H1 (cell line): Measurements from ENCODE around the gene CCNI2.

Experiments used
- ATF2 ChIP-seq: IDR thresholded peaks from 2 replicates; pipeline ENCODE4 v1.6.1; 2012; ENCODE audit warnings: low read length, inconsistent platforms
- CEBPB ChIP-seq: IDR thresholded peaks from 2 replicates; pipeline ENCODE4 v1.6.1; 2012; ENCODE audit warnings: low read depth, low read length
- CTCF ChIP-seq, 3 experiments: IDR thresholded peaks; 1 replicate in 2 of 3; 2 replicates in 1 of 3; pipeline versions ENCODE4 v1.5.1 to v1.6.1; 2011; ENCODE audit warnings: low read length in 3 of 3, mild to moderate bottlenecking in 3 of 3, inconsistent platforms in 2 of 3, low read depth in 1 of 3, moderate library complexity in 1 of 3; ENCODE audit not compliant: insufficient read depth in 1 of 3; ENCODE audit errors: control extremely low read depth in 1 of 3
- JUND ChIP-seq: IDR thresholded peaks from 2 replicates; pipeline ENCODE4 v1.6.1; 2011; ENCODE audit warnings: mild to moderate bottlenecking, improper control_type of control experiment, low read length
- KDM1A ChIP-seq: fragments of 200-600, 300-600 bp; sonication (generic); IDR thresholded peaks from 2 replicates; pipeline ENCODE4 v1.7.1; 2016; ENCODE audit warnings: mild to moderate bottlenecking, low read length, borderline replicate concordance
- MAFK ChIP-seq: IDR thresholded peaks from 2 replicates; pipeline ENCODE4 v1.6.1; 2012; ENCODE audit warnings: low read depth, mild to moderate bottlenecking, improper control_type of control experiment, low read length
- POLR2A ChIP-seq, 2 experiments: IDR thresholded peaks; 1 replicate in 1 of 2; 2 replicates in 1 of 2; pipeline ENCODE4 v1.6.1; 2011; ENCODE audit warnings: low read depth in 2 of 2, low read length in 2 of 2, mild to moderate bottlenecking in 2 of 2; ENCODE audit errors: control extremely low read depth in 1 of 2
- POLR2AphosphoS5 ChIP-seq: IDR thresholded peaks from 2 replicates; pipeline ENCODE4 v1.6.1; 2011; ENCODE audit warnings: low read depth, low read length
- RAD21 ChIP-seq, 2 experiments: IDR thresholded peaks in 1 of 2; conservative IDR thresholded peaks in 1 of 2; 2 replicates each; pipeline ENCODE4 v1.6.1; 2011; ENCODE audit warnings: low read depth in 2 of 2, low read length in 2 of 2, improper control_type of control experiment in 1 of 2, inconsistent platforms in 1 of 2, mild to moderate bottlenecking in 1 of 2, moderate library complexity in 1 of 2
- SP1 ChIP-seq: IDR thresholded peaks from 2 replicates; pipeline ENCODE4 v1.6.1; 2011; ENCODE audit warnings: low read depth, low read length
- ZNF274 ChIP-seq: IDR thresholded peaks from 2 replicates; pipeline ENCODE4 v1.7.0; 2012; ENCODE audit warnings: low read length, borderline replicate concordance; ENCODE audit errors: extremely low read depth

DNA sequence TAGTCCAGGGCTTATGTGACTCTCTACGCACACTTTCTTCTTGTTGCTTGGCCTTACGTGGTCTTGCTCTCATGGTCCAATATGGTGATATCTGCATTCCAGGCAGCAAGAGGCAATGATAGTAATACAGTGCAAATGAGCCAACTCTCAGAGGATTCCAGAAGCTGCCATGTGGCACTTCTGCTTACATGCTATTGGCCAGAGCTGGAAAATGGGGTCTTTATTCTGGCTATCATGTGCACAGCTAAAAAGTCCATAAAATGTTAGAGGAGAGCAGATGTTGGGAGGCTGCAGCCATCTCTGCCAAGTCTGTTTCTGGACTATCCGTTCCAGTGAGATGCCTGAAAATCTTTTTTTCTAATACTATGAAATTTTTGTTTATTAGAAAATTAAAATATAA, 32.7 kb downstream of the CCNI2 start:
- TF ChIP-seq CEBPB: no peak
- TF ChIP-seq JUND: no peak
- TF ChIP-seq RAD21 (IDR thresholded peaks at IDR 0.05 in 1 of 2, conservative IDR thresholded peaks at IDR 0.05 in 1 of 2; ENCODE audit: low read depth in 2 of 2, low read length in 2 of 2): no peak
- no peak for TF ChIP-seq CTCF (IDR thresholded peaks at IDR 0.05; ENCODE audit: control extremely low read depth in 1 of 3, insufficient read depth in 1 of 3, low read depth in 1 of 3, low read length in 3 of 3)
- TF ChIP-seq MAFK: no peak
- no peak for TF ChIP-seq SP1
- TF ChIP-seq POLR2A (IDR thresholded peaks at IDR 0.05; ENCODE audit: control extremely low read depth in 1 of 2, low read depth in 2 of 2, low read length in 2 of 2): no peak
- no peak for TF ChIP-seq KDM1A
- no peak for TF ChIP-seq ATF2
- no peak for TF ChIP-seq POLR2AphosphoS5
- no peak for TF ChIP-seq ZNF274
